ENCODE measurements around the gene CPB2. TPM values are rescaled to one million over a fixed set of nuclear protein-coding genes. Genes with fewer than 3 reads are reported as not detected.

Gene CPB2
- total and polyA plus RNA-seq, 3 donors from 2014 or later, result not detected

- no peaks in the 10 kb centered on the region for H3K36me3 ChIP-seq (ENCODE audit: low read depth, missing control alignments)
- WGBS, 2 donors, result 66 to 72% methylated on average over 4 of the region's 4 CpGs
- no peaks in the 10 kb centered on the region for H3K9me3 ChIP-seq
- no peak overlapping the region for H3K27ac ChIP-seq
- no peak overlapping the region for H3K4me3 ChIP-seq
- intact Hi-C loops (cut with DNase I; ENCODE audit: low total_unique reads), result no loop called here
- TF ChIP-seq POLR2A (IDR thresholded peaks at IDR 0.05), result no peak
- TF ChIP-seq CTCF (IDR thresholded peaks at IDR 0.05), result no peak
- H3K27me3 ChIP-seq, result no peaks in the 10 kb centered on the region
- no peaks in the 10 kb centered on the region for H3K4me1 ChIP-seq
- DNase-seq, result no peak
Measured at GRCh38 chr13:46109451-46109850, 4.6 kb upstream of the CPB2 start.

GRCh38 chr13:46106839-46107371, 2.1 kb upstream of the CPB2 start:
- no peaks in the 10 kb centered on the region for H3K9me3 ChIP-seq
- DNase-seq, result no peak
- no peak overlapping the region for H3K4me3 ChIP-seq
- 75 to 76% methylated on average over 4 of the region's 4 CpGs for WGBS, 2 donors
- no peaks in the 10 kb centered on the region for H3K27me3 ChIP-seq
- TF ChIP-seq POLR2A (IDR thresholded peaks at IDR 0.05) (no peak), CTCF (IDR thresholded peaks at IDR 0.05) (no peak)
- intact Hi-C loops (cut with DNase I; ENCODE audit: low total_unique reads), result no loop called here
- H3K4me1 ChIP-seq, result no peaks in the 10 kb centered on the region
- no peaks in the 10 kb centered on the region for H3K36me3 ChIP-seq (ENCODE audit: low read depth, missing control alignments)
- H3K27ac ChIP-seq, result no peak overlapping the region

GRCh38 chr13:46103037-46103436, 1.8 kb downstream of the CPB2 start:
- no peaks in the 10 kb centered on the region for H3K27me3 ChIP-seq
- no peaks in the 10 kb centered on the region for H3K36me3 ChIP-seq (ENCODE audit: low read depth, missing control alignments)
- no peak for TF ChIP-seq POLR2A (IDR thresholded peaks at IDR 0.05)
- no peak for TF ChIP-seq CTCF (IDR thresholded peaks at IDR 0.05)
- no peak overlapping the region for H3K27ac ChIP-seq
- DNase-seq, result no peak
- no peaks in the 10 kb centered on the region for H3K4me1 ChIP-seq
- WGBS, 2 donors, result 88 to 91% methylated on average over 7 of the region's 7 CpGs
- no peak overlapping the region for H3K4me3 ChIP-seq
- H3K9me3 ChIP-seq, result no peaks in the 10 kb centered on the region
- intact Hi-C loops (cut with DNase I; ENCODE audit: low total_unique reads), result no loop called here

GRCh38 chr13:46102255-46102605, 2.6 kb downstream of the CPB2 start:
- TF ChIP-seq CTCF (IDR thresholded peaks at IDR 0.05) (no peak), POLR2A (IDR thresholded peaks at IDR 0.05) (no peak)
- no peak overlapping the region for H3K4me3 ChIP-seq
- no peaks in the 10 kb centered on the region for H3K36me3 ChIP-seq (ENCODE audit: low read depth, missing control alignments)
- intact Hi-C loops (cut with DNase I; ENCODE audit: low total_unique reads), result no loop called here
- no peak overlapping the region for H3K27ac ChIP-seq
- DNase-seq, result no peak
- no peaks in the 10 kb centered on the region for H3K9me3 ChIP-seq
- H3K27me3 ChIP-seq, result no peaks in the 10 kb centered on the region
- no peaks in the 10 kb centered on the region for H3K4me1 ChIP-seq

- Histone ChIP-seq H3K4me1 (no peaks in the 10 kb centered on the region), H3K4me3 (no peak overlapping the region), H3K9me3 (no peaks in the 10 kb centered on the region), H3K27me3 (no peaks in the 10 kb centered on the region), H3K36me3 (ENCODE audit: low read depth, missing control alignments) (no peaks in the 10 kb centered on the region), H3K27ac (no peak overlapping the region)
- TF ChIP-seq CTCF (IDR thresholded peaks at IDR 0.05) (no peak), POLR2A (IDR thresholded peaks at IDR 0.05) (no peak)
- 50 to 56% methylated on average over 8 of the region's 8 CpGs for WGBS, 2 donors
- intact Hi-C loops (cut with DNase I; ENCODE audit: low total_unique reads), result no loop called here
- no peak for DNase-seq
Measured at GRCh38 chr13:46101484-46102254, 3.2 kb downstream of the CPB2 start.

Data from testis (tissue), 3 donors.